DOHH2 (cell line): ENCODE data around the gene DRC3.

Experiments
- EZH2phosphoT487 ChIP-seq: fragments of 200-600 bp; sonication (generic); IDR thresholded peaks from 2 replicates; pipeline ENCODE4 v1.6.1; 2017; ENCODE audit warnings: borderline replicate concordance, mild to moderate bottlenecking, antibody characterized with exemption, low read length, moderate library complexity, mixed read lengths
- TF ChIP-seq, protein P1 (sequence below): fragments of 200-600 bp; sonication (generic); IDR thresholded peaks from one replicate; pipeline ENCODE4 v1.5.1; 2014; ENCODE audit warnings: antibody characterized with exemption, mild to moderate bottlenecking, low read depth, low read length; ENCODE audit not compliant: poor library complexity, severe bottlenecking

GRCh38 chr17:18015593-18015992, 42.9 kb downstream of the DRC3 start:
- TF ChIP-seq, protein P1, sequence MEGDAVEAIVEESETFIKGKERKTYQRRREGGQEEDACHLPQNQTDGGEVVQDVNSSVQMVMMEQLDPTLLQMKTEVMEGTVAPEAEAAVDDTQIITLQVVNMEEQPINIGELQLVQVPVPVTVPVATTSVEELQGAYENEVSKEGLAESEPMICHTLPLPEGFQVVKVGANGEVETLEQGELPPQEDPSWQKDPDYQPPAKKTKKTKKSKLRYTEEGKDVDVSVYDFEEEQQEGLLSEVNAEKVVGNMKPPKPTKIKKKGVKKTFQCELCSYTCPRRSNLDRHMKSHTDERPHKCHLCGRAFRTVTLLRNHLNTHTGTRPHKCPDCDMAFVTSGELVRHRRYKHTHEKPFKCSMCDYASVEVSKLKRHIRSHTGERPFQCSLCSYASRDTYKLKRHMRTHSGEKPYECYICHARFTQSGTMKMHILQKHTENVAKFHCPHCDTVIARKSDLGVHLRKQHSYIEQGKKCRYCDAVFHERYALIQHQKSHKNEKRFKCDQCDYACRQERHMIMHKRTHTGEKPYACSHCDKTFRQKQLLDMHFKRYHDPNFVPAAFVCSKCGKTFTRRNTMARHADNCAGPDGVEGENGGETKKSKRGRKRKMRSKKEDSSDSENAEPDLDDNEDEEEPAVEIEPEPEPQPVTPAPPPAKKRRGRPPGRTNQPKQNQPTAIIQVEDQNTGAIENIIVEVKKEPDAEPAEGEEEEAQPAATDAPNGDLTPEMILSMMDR = no peak
- no peak for TF ChIP-seq EZH2phosphoT487
